DND-41 (cell line): ENCODE data around the gene LRRC10B.

Experiments
- ATAC-seq: fragments of 200-7000 bp; cut with Tn5 transposase; 3 replicates; pipeline ENCODE4 v1.9.1; 2021; ENCODE audit warnings: low read depth; ENCODE audit not compliant: insufficient read depth
- DNase-seq: peaks from one replicate; pipeline ENCODE4 v3.0.0-alpha.2; 2020
- H2AFZ ChIP-seq: 2 replicates; pipeline ENCODE4 v1.6.0; 2012; ENCODE audit warnings: low read depth, low read length
- H3K27ac ChIP-seq: 2 replicates; pipeline ENCODE4 v1.5.1; 2012; ENCODE audit warnings: low read length, inconsistent platforms
- H3K27me3 ChIP-seq: fragments of 200-600 bp; sonication (generic); 2 replicates; pipeline ENCODE4 v1.6.0; 2012; ENCODE audit warnings: low read length, mild to moderate bottlenecking, inconsistent platforms; ENCODE audit not compliant: insufficient read depth, poor library complexity
- H3K36me3 ChIP-seq: 2 replicates; pipeline ENCODE4 v1.5.1; 2012; ENCODE audit warnings: low read length, inconsistent platforms; ENCODE audit not compliant: insufficient read depth
- H3K4me1 ChIP-seq: 2 replicates; pipeline ENCODE4 v1.5.1; 2012; ENCODE audit warnings: mild to moderate bottlenecking, low read length; ENCODE audit not compliant: insufficient read depth
- H3K4me2 ChIP-seq: 2 replicates; pipeline ENCODE4 v1.6.0; 2012; ENCODE audit warnings: mild to moderate bottlenecking, moderate library complexity, low read length, inconsistent platforms; ENCODE audit not compliant: insufficient read depth
- H3K4me3 ChIP-seq, 2 experiments: fragments of 200-600 bp in 1 of 2; shearing (Covaris generic) in 1 of 2; 2 replicates each; pipeline ENCODE4 v1.5.1; 2012 to 2016; ENCODE audit warnings: inconsistent platforms in 2 of 2, low read length in 2 of 2, mild to moderate bottlenecking in 2 of 2, low read depth in 1 of 2, moderate library complexity in 1 of 2
- H3K79me2 ChIP-seq: 2 replicates; pipeline ENCODE4 v1.6.0; 2012; ENCODE audit warnings: low read length, inconsistent platforms; ENCODE audit not compliant: insufficient read depth
- H3K9ac ChIP-seq: 2 replicates; pipeline ENCODE4 v1.6.0; 2012; ENCODE audit warnings: low read depth, mild to moderate bottlenecking, inconsistent platforms, low read length, moderate library complexity
- H3K9me3 ChIP-seq: 2 replicates; pipeline ENCODE4 v1.5.1; 2012; ENCODE audit warnings: low read length, moderate library complexity, mild to moderate bottlenecking, inconsistent platforms; ENCODE audit not compliant: insufficient read depth, severe bottlenecking
- H4K20me1 ChIP-seq: 2 replicates; pipeline ENCODE4 v1.6.0; 2012; ENCODE audit warnings: low read length; ENCODE audit not compliant: insufficient read depth
- CTCF ChIP-seq: IDR thresholded peaks from 2 replicates; pipeline ENCODE4 v1.5.1; 2012; ENCODE audit warnings: borderline replicate concordance, low read length, moderate library complexity, mild to moderate bottlenecking; ENCODE audit not compliant: poor library complexity, severe bottlenecking; ENCODE audit errors: extremely low read depth
- EZH2 ChIP-seq: IDR thresholded peaks from 3 replicates; pipeline ENCODE4 v1.6.1; 2012; ENCODE audit warnings: borderline replicate concordance, low read depth, mild to moderate bottlenecking, moderate library complexity, low read length, inconsistent platforms; ENCODE audit not compliant: severe bottlenecking

Gene LRRC10B

GRCh38 chr11:61497876-61498275 lies 10.7 kb upstream of the LRRC10B start:
- H3K4me3 ChIP-seq = no peak overlapping the region
- no peak for TF ChIP-seq CTCF
- TF ChIP-seq EZH2 = no peak
- no peaks in the 10 kb centered on the region for H3K9me3 ChIP-seq
- no peak overlapping the region for H3K4me2 ChIP-seq
- H3K27me3 ChIP-seq = no peaks in the 10 kb centered on the region
- no peaks in the 10 kb centered on the region; the same call in 1 of the 2 replicates for H4K20me1 ChIP-seq
- no peak for DNase-seq
- H3K79me2 ChIP-seq = no peaks in the 10 kb centered on the region
- no peak overlapping the region for H2AFZ ChIP-seq
- no peak overlapping the region for H3K27ac ChIP-seq
- H3K9ac ChIP-seq = no peak overlapping the region
- ATAC-seq = no peak
- no peaks in the 10 kb centered on the region for H3K36me3 ChIP-seq
- no peaks in the 10 kb centered on the region for H3K4me1 ChIP-seq

- Histone ChIP-seq H3K9ac (no peak overlapping the region), H4K20me1 (no peaks in the 10 kb centered on the region; the same call in 1 of the 2 replicates), H3K27ac (no peak overlapping the region), H3K4me3 (no peak overlapping the region), H3K36me3 (no peaks in the 10 kb centered on the region), H3K27me3 (no peaks in the 10 kb centered on the region), H2AFZ (no peak overlapping the region), H3K4me2 (no peak overlapping the region), H3K9me3 (no peaks in the 10 kb centered on the region), H3K4me1 (no peaks in the 10 kb centered on the region), H3K79me2 (no peaks in the 10 kb centered on the region)
- TF ChIP-seq CTCF = no peak
- no peak for TF ChIP-seq EZH2
- ATAC-seq (no peak), DNase-seq (no peak)
These were observed 9.7 kb upstream of the LRRC10B start for GRCh38 chr11:61498767-61499341.

- TF ChIP-seq EZH2 = no peak
- no peak for TF ChIP-seq CTCF
- Histone ChIP-seq H3K9ac (no peak overlapping the region), H3K4me1 (no peaks in the 10 kb centered on the region), H2AFZ (no peak overlapping the region), H3K4me2 (no peak overlapping the region), H4K20me1 (no peaks in the 10 kb centered on the region), H3K9me3 (no peaks in the 10 kb centered on the region), H3K27ac (no peak overlapping the region), H3K4me3 (no peak overlapping the region), H3K36me3 (no peaks in the 10 kb centered on the region), H3K79me2 (no peaks in the 10 kb centered on the region), H3K27me3 (no peaks in the 10 kb centered on the region)
- ATAC-seq (no peak), DNase-seq (no peak)
These were observed 8.6 kb upstream of the LRRC10B start for GRCh38 chr11:61499816-61500491.
